Nephron (organoid): ENCODE results near the gene MEF2A.

Source experiments
- H3K27ac Mint-ChIP-seq, 3 experiments: 2 replicates each; pipeline ENCODE4 v1.8.0; 2020; ENCODE audit warnings: mixed read lengths in 3 of 3, mild to moderate bottlenecking in 2 of 3, moderate library complexity in 1 of 3
- H3K27me3 Mint-ChIP-seq: 2 replicates; pipeline ENCODE4 v1.8.0; 2021; ENCODE audit warnings: low read depth, mild to moderate bottlenecking, moderate library complexity, mixed read lengths
- H3K36me3 Mint-ChIP-seq: 2 replicates; pipeline ENCODE4 v1.8.0; 2020; ENCODE audit warnings: low read depth, mixed read lengths
- H3K4me1 Mint-ChIP-seq: 2 replicates; pipeline ENCODE4 v1.8.0; 2020; ENCODE audit warnings: mixed read lengths
- H3K4me3 Mint-ChIP-seq, 3 experiments: 2 replicates each; pipeline ENCODE4 v1.8.0; 2020; ENCODE audit warnings: mild to moderate bottlenecking in 3 of 3, mixed read lengths in 3 of 3, moderate library complexity in 2 of 3
- H3K9me3 Mint-ChIP-seq: 2 replicates; pipeline ENCODE4 v1.8.0; 2020; ENCODE audit warnings: mixed read lengths
- TF ChIP-seq, protein P1 (sequence below), 3 experiments: fragments of 200-600 bp; sonication (generic); IDR thresholded peaks; one replicate each; pipeline ENCODE4 v1.5.0; 2021; ENCODE audit warnings: antibody characterized with exemption in 3 of 3; ENCODE audit not compliant: unreplicated experiment in 3 of 3

The MEF2A gene

DNA sequence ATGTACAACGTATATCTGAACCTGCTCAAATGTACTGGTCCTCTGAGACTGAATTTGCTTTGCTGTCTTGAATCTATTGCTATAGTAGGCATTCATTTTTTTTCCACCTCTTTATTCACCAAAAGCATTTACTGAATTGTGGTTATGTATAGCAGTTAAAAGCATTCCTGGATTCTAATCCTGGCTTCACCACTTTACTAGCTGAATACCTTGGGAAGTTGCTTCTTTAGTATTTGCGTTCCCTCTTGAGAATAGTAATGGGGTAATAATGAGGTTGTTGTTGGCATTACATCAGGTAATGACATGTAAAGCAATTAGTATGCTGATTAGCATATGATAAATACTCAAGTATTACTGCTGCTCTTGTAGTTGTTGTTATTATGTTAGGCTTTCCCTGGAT, 29.1 kb downstream of the MEF2A start:
- no peaks in the 10 kb centered on the region for H3K4me1 Mint-ChIP-seq
- no peak overlapping the region for H3K4me3 Mint-ChIP-seq
- peaks cover 86% of the 10 kb centered on the region for H3K36me3 Mint-ChIP-seq
- H3K27me3 Mint-ChIP-seq = no peaks in the 10 kb centered on the region
- TF ChIP-seq, protein P1, sequence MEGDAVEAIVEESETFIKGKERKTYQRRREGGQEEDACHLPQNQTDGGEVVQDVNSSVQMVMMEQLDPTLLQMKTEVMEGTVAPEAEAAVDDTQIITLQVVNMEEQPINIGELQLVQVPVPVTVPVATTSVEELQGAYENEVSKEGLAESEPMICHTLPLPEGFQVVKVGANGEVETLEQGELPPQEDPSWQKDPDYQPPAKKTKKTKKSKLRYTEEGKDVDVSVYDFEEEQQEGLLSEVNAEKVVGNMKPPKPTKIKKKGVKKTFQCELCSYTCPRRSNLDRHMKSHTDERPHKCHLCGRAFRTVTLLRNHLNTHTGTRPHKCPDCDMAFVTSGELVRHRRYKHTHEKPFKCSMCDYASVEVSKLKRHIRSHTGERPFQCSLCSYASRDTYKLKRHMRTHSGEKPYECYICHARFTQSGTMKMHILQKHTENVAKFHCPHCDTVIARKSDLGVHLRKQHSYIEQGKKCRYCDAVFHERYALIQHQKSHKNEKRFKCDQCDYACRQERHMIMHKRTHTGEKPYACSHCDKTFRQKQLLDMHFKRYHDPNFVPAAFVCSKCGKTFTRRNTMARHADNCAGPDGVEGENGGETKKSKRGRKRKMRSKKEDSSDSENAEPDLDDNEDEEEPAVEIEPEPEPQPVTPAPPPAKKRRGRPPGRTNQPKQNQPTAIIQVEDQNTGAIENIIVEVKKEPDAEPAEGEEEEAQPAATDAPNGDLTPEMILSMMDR (IDR thresholded peaks at IDR 0.05; ENCODE audit: unreplicated experiment in 3 of 3) = no peak
- peaks cover 61% of the 10 kb centered on the region for H3K9me3 Mint-ChIP-seq
- H3K27ac Mint-ChIP-seq = no peak overlapping the region

DNA sequence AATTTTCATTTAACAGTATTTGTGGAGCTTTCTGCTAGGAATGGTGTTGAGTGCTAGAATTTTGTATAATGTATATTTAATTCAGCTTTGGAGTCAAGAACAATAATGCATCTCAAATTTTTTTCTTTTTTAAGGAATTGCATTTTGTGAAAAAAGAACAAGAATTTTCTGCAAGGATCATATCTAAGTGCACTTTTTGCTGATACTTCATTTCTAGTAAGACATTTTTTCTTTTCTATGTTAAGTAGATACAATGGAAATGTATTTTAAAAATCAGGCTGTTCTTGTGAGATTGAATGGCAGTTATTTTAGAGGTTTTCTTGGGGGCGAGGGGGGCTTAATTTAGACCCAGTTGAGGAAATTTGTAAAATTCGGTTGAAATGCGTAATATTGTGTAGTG, 32.5 kb downstream of the MEF2A start:
- Mint-ChIP-seq H3K36me3 (peaks cover 85% of the 10 kb centered on the region), H3K4me1 (no peaks in the 10 kb centered on the region), H3K27ac (no peak overlapping the region), H3K27me3 (no peaks in the 10 kb centered on the region), H3K9me3 (peaks cover 53% of the 10 kb centered on the region), H3K4me3 (no peak overlapping the region)
- TF ChIP-seq, protein P1 (IDR thresholded peaks at IDR 0.05; ENCODE audit: unreplicated experiment in 3 of 3) = no peak

DNA sequence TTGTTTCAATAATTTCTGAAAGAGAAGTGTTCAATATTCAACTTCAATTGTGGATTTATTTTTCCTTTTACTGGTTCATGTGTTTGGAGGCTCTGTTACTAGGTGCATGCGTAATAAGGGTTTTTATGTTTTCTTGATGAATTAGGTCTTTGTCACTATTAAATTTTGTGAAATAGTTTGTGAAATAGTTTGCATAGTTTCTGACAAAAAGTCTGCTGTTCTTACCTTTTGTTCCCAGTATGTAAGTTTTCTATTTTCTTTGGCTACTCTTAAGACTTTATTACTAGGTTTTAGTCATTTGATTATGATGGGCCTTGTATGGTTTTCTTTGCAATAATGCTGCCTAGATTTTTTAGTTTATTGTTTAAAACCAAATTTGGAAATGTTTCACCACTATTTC, 38.0 kb downstream of the MEF2A start:
- TF ChIP-seq, protein P1 (IDR thresholded peaks at IDR 0.05; ENCODE audit: unreplicated experiment in 3 of 3) = no peak
- H3K9me3 Mint-ChIP-seq = peaks cover 19% of the 10 kb centered on the region
- peaks cover 9% of the 10 kb centered on the region for H3K4me1 Mint-ChIP-seq
- H3K36me3 Mint-ChIP-seq = peaks cover 56% of the 10 kb centered on the region
- no peak overlapping the region for H3K4me3 Mint-ChIP-seq
- H3K27ac Mint-ChIP-seq = no peak overlapping the region
- no peaks in the 10 kb centered on the region for H3K27me3 Mint-ChIP-seq

DNA sequence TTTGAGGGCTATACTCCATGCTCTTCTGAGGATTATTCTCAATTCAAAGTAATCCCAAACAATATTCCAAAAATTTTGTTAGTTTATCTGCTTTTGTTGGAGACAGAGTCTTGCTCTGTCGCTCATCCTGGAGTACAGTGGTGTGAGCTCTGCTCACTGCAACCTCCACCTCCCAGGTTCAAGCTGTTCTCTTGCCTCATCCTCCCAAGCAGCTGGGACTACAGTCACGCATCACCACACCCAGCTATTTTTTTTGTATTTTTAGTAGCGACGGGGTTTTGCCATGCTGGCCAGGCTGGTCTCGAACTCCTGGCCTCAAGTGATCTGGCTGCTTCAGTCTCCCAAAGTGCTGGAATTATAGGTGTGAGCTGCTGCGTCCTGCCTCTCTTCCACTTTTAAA, 39.1 kb downstream of the MEF2A start:
- peaks cover 9% of the 10 kb centered on the region for H3K4me1 Mint-ChIP-seq
- H3K9me3 Mint-ChIP-seq = peaks cover 18% of the 10 kb centered on the region
- peak overlapping the region in 1 of 3 experiments; percentile 12 for H3K27ac Mint-ChIP-seq
- H3K27me3 Mint-ChIP-seq = no peaks in the 10 kb centered on the region
- TF ChIP-seq, protein P1 (IDR thresholded peaks at IDR 0.05; ENCODE audit: unreplicated experiment in 3 of 3) = no peak
- H3K36me3 Mint-ChIP-seq = peaks cover 45% of the 10 kb centered on the region
- no peak overlapping the region for H3K4me3 Mint-ChIP-seq

DNA sequence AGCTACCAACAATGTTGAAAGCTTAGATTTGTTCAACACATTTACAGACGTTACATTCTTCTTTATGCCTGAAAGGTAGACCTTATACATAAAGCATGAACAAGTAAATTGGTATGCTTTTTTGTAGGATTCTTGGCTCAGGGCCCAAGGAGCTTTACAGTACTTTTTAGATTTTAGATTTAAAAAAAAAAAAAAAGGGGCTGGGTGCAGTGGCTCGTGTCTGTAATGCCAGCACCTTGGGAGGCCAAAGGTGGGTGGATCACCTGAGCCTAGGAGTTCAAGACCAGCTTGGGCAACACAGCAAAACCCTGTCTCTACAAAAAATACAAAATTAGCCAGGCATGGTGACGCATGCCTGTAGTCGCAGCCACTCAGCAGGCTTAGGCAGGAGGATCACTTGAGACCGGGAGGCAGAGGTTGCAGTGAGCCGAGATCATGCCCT, 39.7 kb downstream of the MEF2A start:
- peaks cover 12% of the 10 kb centered on the region for H3K9me3 Mint-ChIP-seq
- H3K27me3 Mint-ChIP-seq = no peaks in the 10 kb centered on the region
- no peak overlapping the region for H3K4me3 Mint-ChIP-seq
- peaks cover 39% of the 10 kb centered on the region for H3K36me3 Mint-ChIP-seq
- H3K27ac Mint-ChIP-seq = peak overlapping the region in 2 of 3 experiments; percentile 12 to 44
- TF ChIP-seq, protein P1 (IDR thresholded peaks at IDR 0.05; ENCODE audit: unreplicated experiment in 3 of 3) = no peak
- H3K4me1 Mint-ChIP-seq = peaks cover 9% of the 10 kb centered on the region

DNA sequence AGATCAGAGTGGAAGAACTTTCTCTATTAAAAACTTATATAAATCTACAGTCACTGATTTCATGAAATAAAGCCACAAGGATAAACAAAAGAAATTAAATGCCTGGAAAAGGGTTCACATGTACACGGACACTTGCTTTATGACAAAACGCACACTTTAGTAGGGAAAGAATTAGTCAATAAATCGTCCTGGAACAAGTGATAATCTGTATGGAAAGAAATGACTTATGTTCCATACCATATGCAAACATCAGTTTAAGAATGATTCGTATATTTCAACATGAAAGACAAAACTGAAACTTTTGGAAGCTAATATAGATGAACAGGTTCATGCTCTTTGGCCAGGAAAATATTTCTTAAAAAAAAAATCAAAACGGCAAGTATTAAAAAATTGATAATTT, 40.2 kb downstream of the MEF2A start:
- no peak overlapping the region for H3K4me3 Mint-ChIP-seq
- H3K27ac Mint-ChIP-seq = peak overlapping the region in 1 of 3 experiments; percentile 44
- peaks cover 9% of the 10 kb centered on the region for H3K4me1 Mint-ChIP-seq
- peaks cover 9% of the 10 kb centered on the region for H3K9me3 Mint-ChIP-seq
- TF ChIP-seq, protein P1 (IDR thresholded peaks at IDR 0.05; ENCODE audit: unreplicated experiment in 3 of 3) = no peak
- peaks cover 34% of the 10 kb centered on the region for H3K36me3 Mint-ChIP-seq
- no peaks in the 10 kb centered on the region for H3K27me3 Mint-ChIP-seq
